ENCODE results near the gene MBD2.

Gene MBD2

GRCh38 chr18:54109131-54109683, 115.3 kb downstream of the MBD2 start:
- no peak for DNase-seq (ENCODE audit: low read depth)

GRCh38 chr18:54102123-54102522, 122.3 kb downstream of the MBD2 start:
- no peak for DNase-seq (ENCODE audit: low read depth)

All from activated T-cell treated with anti-CD3 and anti-CD28 coated beads for 48 hours (primary cell).